Upper lobe of left lung (tissue), 6 donors: ENCODE data around the gene DUSP12. TPM values are rescaled to one million over a fixed set of nuclear protein-coding genes. Genes with fewer than 3 reads are reported as not detected.

ENCODE experiments used
- ATAC-seq, 2 donors: fragments of 200-7000 bp; cut with Tn5 transposase; one replicate each; pipeline ENCODE4 v1.9.1; 2022; ENCODE audit warnings: mild to moderate bottlenecking in 2 of 2, moderate library complexity in 2 of 2; ENCODE audit not compliant: low FRiP score in 2 of 2
- DNase-seq, 2 donors: peaks; one replicate each; pipeline ENCODE4 v3.0.0-alpha.2; 2019 to 2020
- H3K27ac ChIP-seq, 4 donors: fragments of 200-600 bp; sonication (generic); one replicate each; pipeline ENCODE4 v1.5.1; 2016 to 2019
- H3K27me3 ChIP-seq, 4 donors: fragments of 200-600 bp; sonication (generic); one replicate each; pipeline ENCODE4 v1.5.1; 2017 to 2019
- H3K36me3 ChIP-seq, 4 donors: fragments of 200-600 bp; sonication (generic); one replicate each; pipeline ENCODE4 v1.5.1; 2016 to 2019
- H3K4me1 ChIP-seq, 4 donors: fragments of 200-600 bp; sonication (generic); one replicate each; pipeline ENCODE4 v1.5.1; 2018 to 2019
- H3K4me3 ChIP-seq, 4 donors: fragments of 200-600 bp; sonication (generic); one replicate each; pipeline ENCODE4 v1.5.1; 2017 to 2019; ENCODE audit warnings: mild to moderate bottlenecking in 2 of 4, moderate library complexity in 1 of 4
- H3K9me3 ChIP-seq, 4 donors: fragments of 200-600 bp; sonication (generic); one replicate each; pipeline ENCODE4 v1.5.1; 2018 to 2019
- EP300 ChIP-seq, 4 donors: sonication (generic); formaldehyde crosslinking; IDR thresholded peaks; one replicate each; pipeline ENCODE4 v1.5.1; 2017; ENCODE audit warnings: antibody characterized with exemption in 4 of 4, control low read depth in 2 of 4
- POLR2A ChIP-seq, 4 donors: fragments of 450-650 bp; IDR thresholded peaks; one replicate each; pipeline ENCODE4 v1.5.1; 2016 to 2017; ENCODE audit warnings: antibody characterized with exemption in 4 of 4, mild to moderate bottlenecking in 2 of 4
- POLR2AphosphoS5 ChIP-seq, 2 donors: sonication (generic); formaldehyde crosslinking; IDR thresholded peaks; one replicate each; pipeline ENCODE4 v1.5.1; 2017; ENCODE audit warnings: antibody characterized with exemption in 2 of 2
- WGBS, 2 donors: methylation state at CpG; one replicate each; pipeline ENCODE4 v1.1.5; 2017 to 2018; 5-methylcytosine and 5-hydroxymethylcytosine counted together
- total RNA-seq, 6 donors: library from RNA; depleted of rRNA in 4 of 6; stranded (reverse); fragments of >200 nt in 4 of 6; gene quantifications; one replicate each; pipeline versions ENCODE4 v1.1.0 to v1.2.1, GENCODE V29; 2016 to 2021
- TF ChIP-seq, protein P1 (sequence below), 6 experiments: fragments of 450-650 bp in 4 of 6; fragments of 200-600 bp in 2 of 6; sonication (generic) in 2 of 6; IDR thresholded peaks; one replicate each; pipeline ENCODE4 v1.5.1; 2016 to 2019; ENCODE audit warnings: antibody characterized with exemption in 6 of 6
- donor health status: DM: no; HTN: no; CAD: no; lungs with moderate emphysema.
- donor health status: DM: no; HTN: yes; CAD: no; lungs with severe emphysema.

Gene DUSP12
- total RNA-seq, 6 donors from 2014 or later, result 4.6 to 29.0 (median 15.9) TPM

DNA sequence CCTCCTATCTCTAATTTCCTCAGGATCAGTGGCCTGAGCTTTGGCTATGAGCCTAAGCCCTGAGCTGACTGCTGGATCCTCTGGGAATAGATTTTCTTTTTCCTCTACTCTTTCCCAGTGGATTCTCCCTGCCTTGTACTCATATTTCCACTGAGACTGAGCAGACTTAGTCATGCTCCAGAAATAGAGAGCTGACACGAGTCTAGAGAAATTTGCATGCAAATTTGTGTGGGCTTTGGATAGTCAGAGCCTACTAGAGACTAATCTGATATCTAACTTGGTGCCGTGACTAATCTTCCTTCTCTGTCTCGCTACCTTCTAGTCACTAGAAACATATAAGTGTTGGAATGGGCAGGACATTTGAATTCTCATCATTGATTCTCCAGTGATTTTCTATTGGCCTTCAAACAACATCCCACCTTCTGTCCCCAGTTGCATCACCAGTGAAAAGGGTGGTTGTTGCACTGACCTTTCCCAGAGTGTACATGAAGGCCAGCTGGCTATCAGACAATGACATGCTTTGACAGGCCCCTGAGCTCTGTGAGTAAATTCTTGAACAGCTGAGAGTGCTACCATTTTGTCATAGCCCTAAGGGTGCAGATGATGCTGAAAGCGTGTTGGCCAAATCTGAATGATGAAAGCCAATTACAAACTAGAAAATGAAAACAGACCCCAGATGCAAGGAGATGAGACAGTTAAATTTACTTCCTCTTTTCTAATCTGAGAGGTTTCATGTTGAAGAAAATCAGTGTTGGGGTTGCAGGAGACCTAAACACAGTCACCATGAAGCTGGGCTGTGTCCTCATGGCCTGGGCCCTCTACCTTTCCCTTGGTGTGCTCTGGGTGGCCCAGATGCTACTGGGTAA, 42.9 kb upstream of the DUSP12 start, which contains the start of gene FCRLA:
FCRLA (plus strand) TSS at position 748 of the 866 bp plus-strand sequence; CDS start at position 784, 36 bp downstream.
- no peak within 1 kb of the TSS for H3K27ac ChIP-seq
- no peak within 1 kb of the TSS for H3K4me3 ChIP-seq
- H3K36me3 ChIP-seq, result no peaks in the 10 kb centered on the region
- no peaks in the 10 kb centered on the region for H3K27me3 ChIP-seq
- no peak for ATAC-seq
- H3K9me3 ChIP-seq, result no peaks in the 10 kb centered on the region
- 53 to 64% methylated on average over 4 of the region's 4 CpGs for WGBS, 2 donors
- no peak for DNase-seq
- no peaks in the 10 kb centered on the region for H3K4me1 ChIP-seq
- TF ChIP-seq EP300 (IDR thresholded peaks at IDR 0.05), result no peak
- TF ChIP-seq POLR2A (IDR thresholded peaks at IDR 0.05), result no peak
- TF ChIP-seq, protein P1, sequence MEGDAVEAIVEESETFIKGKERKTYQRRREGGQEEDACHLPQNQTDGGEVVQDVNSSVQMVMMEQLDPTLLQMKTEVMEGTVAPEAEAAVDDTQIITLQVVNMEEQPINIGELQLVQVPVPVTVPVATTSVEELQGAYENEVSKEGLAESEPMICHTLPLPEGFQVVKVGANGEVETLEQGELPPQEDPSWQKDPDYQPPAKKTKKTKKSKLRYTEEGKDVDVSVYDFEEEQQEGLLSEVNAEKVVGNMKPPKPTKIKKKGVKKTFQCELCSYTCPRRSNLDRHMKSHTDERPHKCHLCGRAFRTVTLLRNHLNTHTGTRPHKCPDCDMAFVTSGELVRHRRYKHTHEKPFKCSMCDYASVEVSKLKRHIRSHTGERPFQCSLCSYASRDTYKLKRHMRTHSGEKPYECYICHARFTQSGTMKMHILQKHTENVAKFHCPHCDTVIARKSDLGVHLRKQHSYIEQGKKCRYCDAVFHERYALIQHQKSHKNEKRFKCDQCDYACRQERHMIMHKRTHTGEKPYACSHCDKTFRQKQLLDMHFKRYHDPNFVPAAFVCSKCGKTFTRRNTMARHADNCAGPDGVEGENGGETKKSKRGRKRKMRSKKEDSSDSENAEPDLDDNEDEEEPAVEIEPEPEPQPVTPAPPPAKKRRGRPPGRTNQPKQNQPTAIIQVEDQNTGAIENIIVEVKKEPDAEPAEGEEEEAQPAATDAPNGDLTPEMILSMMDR (IDR thresholded peaks at IDR 0.05), result no peak
- no peak for TF ChIP-seq POLR2AphosphoS5 (IDR thresholded peaks at IDR 0.05)

DNA sequence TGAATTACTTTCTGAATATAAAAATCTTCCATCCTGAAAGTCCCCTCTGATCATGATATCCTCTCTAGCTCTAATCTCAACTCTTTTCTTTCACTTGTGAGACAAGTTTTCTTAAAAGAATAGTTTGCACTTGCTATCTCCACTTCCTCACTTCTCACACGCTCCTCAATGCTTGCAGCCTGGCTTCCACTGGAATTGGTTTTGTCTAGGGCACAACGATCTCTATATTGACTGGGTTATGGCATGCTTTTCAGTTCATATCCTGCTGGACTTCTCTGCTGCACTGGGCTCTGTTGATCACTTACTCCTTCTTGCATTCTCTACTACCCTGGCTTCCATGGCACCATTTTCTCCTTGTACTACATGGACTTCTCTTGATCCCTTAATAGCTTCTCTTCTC, 42.1 kb upstream of the DUSP12 start:
- Histone ChIP-seq H3K27ac (no peak overlapping the region), H3K36me3 (no peaks in the 10 kb centered on the region), H3K27me3 (no peaks in the 10 kb centered on the region), H3K9me3 (no peaks in the 10 kb centered on the region), H3K4me3 (no peak overlapping the region), H3K4me1 (no peaks in the 10 kb centered on the region)
- TF ChIP-seq EP300 (IDR thresholded peaks at IDR 0.05) (no peak), POLR2AphosphoS5 (IDR thresholded peaks at IDR 0.05) (no peak), POLR2A (IDR thresholded peaks at IDR 0.05) (no peak)
- TF ChIP-seq, protein P1 (IDR thresholded peaks at IDR 0.05), result no peak
- ATAC-seq, result no peak
- WGBS, 2 donors, result 89 to 94% methylated on average over 2 of the region's 2 CpGs
- no peak for DNase-seq

DNA sequence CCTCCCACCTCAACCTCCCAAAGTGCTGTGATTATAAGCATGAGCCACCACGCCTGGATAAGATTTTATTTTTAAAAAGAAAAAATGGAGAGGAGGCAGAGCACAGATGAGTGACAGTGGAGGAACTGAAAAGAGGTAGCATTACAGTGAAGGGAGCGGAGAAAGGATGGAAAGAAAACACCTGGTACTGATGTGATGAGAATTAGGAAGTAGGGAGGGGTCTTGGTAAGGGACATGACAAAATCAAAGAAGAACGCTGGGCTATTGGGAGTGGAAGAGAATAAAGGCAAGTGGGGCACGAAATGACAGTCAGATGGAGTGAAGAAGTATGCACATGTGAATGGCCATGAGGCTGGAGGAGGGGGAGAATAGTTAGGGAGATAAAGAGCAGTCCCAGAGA, 40.2 kb upstream of the DUSP12 start:
- H3K9me3 ChIP-seq, result no peaks in the 10 kb centered on the region
- TF ChIP-seq, protein P1 (IDR thresholded peaks at IDR 0.05), result no peak
- no peak for TF ChIP-seq POLR2AphosphoS5 (IDR thresholded peaks at IDR 0.05)
- no peak for TF ChIP-seq POLR2A (IDR thresholded peaks at IDR 0.05)
- TF ChIP-seq EP300 (IDR thresholded peaks at IDR 0.05), result no peak
- no peak overlapping the region for H3K4me3 ChIP-seq
- H3K4me1 ChIP-seq, result no peaks in the 10 kb centered on the region
- no peaks in the 10 kb centered on the region for H3K27me3 ChIP-seq
- WGBS, 2 donors, result 81 to 84% methylated on average over 4 of the region's 4 CpGs
- DNase-seq, result no peak
- H3K27ac ChIP-seq, result no peak overlapping the region
- ATAC-seq, result no peak
- H3K36me3 ChIP-seq, result no peaks in the 10 kb centered on the region

DNA sequence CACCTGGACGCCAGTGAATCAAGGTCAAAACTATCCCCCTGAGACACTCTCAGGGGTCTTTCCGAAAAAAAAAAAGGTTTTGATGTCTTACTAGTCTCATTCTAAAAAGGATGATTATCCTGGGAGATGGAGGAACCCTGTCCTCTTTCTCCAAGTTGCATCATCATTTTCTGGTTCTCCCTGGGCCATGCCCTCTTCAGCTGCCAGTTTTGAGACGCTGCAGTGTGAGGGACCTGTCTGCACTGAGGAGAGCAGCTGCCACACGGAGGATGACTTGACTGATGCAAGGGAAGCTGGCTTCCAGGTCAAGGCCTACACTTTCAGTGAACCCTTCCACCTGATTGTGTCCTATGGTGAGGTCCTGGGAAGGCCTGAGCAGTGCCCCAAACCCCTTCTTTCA, 39.0 kb upstream of the DUSP12 start:
- H3K4me1 ChIP-seq, result no peaks in the 10 kb centered on the region
- TF ChIP-seq, protein P1 (IDR thresholded peaks at IDR 0.05), result no peak
- TF ChIP-seq POLR2A (IDR thresholded peaks at IDR 0.05), result no peak
- TF ChIP-seq POLR2AphosphoS5 (IDR thresholded peaks at IDR 0.05), result no peak
- TF ChIP-seq EP300 (IDR thresholded peaks at IDR 0.05), result no peak
- no peak for DNase-seq
- no peaks in the 10 kb centered on the region for H3K36me3 ChIP-seq
- ATAC-seq, result no peak
- no peaks in the 10 kb centered on the region for H3K27me3 ChIP-seq
- H3K9me3 ChIP-seq, result no peaks in the 10 kb centered on the region
- H3K4me3 ChIP-seq, result no peak overlapping the region
- WGBS, 2 donors, result 88 to 90% methylated on average over 4 of the region's 4 CpGs
- H3K27ac ChIP-seq, result no peak overlapping the region
